GM19324 (cell line): Measurements from ENCODE around the gene SELENOF.
A peak's percentile ranks its signal among the peaks of the same experiment; 100 is the strongest.
"Not testable (repeated sequence)": the region's sequence is repeated elsewhere in the genome, so short reads cannot be mapped to it uniquely, and the experiment has no call there.

Source experiments
- ATAC-seq: cut with Tn5 transposase; IDR thresholded peaks from one replicate; pipeline ENCODE4 v1.9.1; 2021; ENCODE audit warnings: mild to moderate bottlenecking, moderate library complexity; ENCODE audit not compliant: unreplicated experiment, low FRiP score

SELENOF gene

GRCh38 chr1:86922445-86922844 is 8.5 kb upstream of the SELENOF start:
- ATAC-seq: no peak

DNA sequence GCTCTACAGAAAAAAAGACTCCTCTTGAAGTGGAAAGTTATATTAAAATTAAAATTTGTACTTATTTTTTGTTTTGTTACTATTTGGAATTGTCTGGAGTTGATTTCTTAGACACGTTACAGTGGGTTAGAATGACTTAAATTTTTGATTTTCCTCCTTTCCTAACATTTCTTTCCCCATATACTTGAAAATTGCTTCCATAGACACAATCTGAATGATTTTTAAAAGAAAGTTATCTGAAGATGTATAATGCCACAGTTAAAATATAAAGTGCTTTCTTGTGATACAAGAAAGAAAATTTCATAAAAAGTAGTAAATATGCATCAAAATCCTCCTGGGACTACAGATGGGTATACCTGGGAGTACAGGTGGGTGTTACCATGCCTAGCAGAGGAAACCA is 2.8 kb upstream of the SELENOF start:
- ATAC-seq: no peak

GRCh38 chr1:86915737-86916235 is 1.9 kb upstream of the SELENOF start:
- ATAC-seq: no peak

DNA sequence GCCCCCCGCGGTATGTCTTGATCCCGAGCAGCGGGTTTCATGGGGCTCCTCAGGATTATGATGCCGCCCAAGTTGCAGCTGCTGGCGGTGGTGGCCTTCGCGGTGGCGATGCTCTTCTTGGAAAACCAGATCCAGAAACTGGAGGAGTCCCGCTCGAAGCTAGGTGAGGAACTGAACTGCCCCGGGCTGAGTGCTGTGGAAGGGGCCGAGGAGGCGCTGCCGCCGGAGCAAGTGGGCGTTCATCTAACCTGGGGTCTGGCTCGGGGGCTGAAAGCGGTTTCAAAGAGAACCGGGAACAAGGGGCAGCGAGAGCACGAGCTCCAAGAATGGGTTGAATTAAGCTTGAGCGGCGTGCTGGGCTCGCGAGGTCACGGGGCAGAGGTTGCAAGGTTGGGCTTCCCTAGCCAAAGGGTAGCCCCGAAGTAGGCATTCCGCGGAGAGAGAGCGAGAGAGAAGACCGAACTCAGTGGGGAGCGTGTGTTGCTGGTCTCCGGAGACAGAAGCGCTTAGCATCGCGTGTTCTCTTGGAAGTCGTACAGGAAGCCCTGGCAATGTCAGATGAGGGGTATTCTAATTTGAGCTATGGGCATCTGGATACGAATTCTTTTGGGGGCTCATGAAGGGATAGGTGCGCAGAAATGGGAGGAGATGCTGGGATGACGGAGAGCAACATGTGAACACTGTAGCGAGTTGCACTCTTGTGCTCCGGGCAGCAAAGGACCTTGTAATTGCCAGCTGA is 1.2 kb upstream of the SELENOF start:
- peak; percentile 16 for ATAC-seq

DNA sequence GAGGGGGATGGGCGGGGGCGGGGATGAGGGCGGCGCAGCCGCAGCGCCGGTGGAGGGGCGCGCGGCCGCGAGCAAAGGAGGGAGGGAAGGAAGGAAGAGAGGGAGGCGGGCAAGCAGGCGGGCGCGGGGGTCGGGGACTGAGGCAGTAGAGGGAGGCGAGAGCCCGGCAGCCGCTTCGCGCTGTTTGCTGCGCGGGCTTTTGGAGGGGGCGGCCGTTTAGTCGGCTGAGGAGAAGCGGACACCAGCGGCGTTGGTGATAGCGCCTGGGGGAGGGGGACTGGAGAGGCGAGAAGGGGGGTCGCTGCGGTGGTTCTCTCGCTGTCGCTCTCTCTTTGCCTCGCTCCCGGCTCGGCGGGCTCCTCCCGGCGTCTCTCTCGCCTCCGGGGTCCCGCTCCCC is 673 bp upstream of the SELENOF start, which contains the start of gene HS2ST1:
Gene HS2ST1, plus strand, starts transcription at position 35 of the 397 bp plus-strand sequence.
- no peak for ATAC-seq

- no peak for ATAC-seq
These were observed 479 bp downstream of the SELENOF start for GRCh38 chr1:86913399-86913895.

GRCh38 chr1:86912281-86912900 is 1.5 kb downstream of the SELENOF start:
- no peak for ATAC-seq

DNA sequence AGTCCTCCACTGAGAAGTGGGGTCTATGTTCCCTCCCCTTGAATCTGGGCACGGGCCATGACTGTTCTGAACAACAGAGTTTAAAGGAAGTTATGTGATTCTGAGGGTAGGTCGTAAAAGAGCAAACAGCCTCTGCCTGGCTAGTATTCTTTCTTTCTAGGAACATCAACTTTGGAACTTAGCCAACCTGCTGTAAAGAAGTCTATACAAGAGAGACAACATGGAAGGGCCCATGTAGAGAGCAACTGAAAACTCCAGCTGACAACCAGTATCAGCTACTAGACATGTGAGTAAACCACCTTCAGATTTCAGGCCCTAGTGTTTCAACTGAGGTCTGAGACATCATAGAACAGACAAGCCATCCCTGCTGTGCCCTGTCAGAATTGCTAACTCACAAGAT is 7.5 kb downstream of the SELENOF start:
- ATAC-seq: no peak

GRCh38 chr1:86905875-86906274 is 8.1 kb downstream of the SELENOF start:
- ATAC-seq: no peak

GRCh38 chr1:86899401-86899800 is 14.5 kb downstream of the SELENOF start:
- ATAC-seq: not testable (repeated sequence)

GRCh38 chr1:86888327-86888726 is 25.6 kb downstream of the SELENOF start:
- no peak for ATAC-seq

DNA sequence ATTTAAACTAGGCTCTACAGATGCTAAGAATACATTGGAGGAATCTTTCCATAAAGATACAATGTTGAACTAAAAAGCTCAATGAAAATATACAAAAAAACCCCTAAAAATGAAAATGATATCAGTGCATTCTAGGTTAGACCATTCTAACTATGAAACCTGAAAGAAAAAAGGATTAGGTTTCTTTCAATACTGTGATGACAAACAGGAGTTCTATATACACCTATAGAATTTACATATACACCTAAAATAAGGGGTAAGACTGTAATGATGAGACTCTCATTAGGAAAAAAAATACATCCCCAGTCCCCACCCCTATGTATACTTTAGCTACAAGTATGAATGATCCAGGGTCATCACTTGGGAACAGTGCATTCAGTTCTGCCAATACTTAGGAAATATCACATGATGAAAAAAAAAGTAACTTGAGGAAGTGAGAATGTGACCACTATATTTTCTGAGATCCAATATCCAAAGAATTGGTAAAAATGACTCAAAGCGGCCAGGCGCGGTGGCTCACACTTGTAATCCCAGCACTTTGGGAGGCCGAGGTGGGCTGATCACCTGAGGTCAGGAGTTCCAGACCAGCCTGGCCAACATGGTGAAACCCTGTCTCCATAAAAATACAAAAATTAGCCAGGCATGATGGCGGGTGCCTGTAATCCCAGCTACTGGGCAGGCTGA is 26.3 kb downstream of the SELENOF start:
- no peak for ATAC-seq

GRCh38 chr1:86875722-86876121 is 38.2 kb downstream of the SELENOF start:
- ATAC-seq: peak; percentile 77

DNA sequence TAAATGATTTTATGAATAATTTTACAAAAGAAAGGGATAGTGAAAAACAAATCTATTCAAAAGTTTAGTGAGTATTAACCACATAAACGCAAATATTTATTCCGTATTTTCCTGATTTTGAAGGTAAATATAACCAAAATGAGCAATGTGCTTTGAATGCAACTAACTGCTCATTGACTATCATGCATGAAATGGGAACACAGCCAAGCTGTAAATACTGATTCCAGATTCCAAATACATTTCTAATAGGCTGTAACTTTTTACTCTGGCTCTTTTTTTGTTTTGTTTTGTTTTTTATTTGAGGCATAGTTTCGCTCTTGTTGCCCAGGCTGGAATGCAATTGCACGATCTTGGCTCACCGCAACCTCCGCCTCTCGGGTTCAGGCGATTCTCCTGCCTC is 41.8 kb downstream of the SELENOF start:
- no peak for ATAC-seq

DNA sequence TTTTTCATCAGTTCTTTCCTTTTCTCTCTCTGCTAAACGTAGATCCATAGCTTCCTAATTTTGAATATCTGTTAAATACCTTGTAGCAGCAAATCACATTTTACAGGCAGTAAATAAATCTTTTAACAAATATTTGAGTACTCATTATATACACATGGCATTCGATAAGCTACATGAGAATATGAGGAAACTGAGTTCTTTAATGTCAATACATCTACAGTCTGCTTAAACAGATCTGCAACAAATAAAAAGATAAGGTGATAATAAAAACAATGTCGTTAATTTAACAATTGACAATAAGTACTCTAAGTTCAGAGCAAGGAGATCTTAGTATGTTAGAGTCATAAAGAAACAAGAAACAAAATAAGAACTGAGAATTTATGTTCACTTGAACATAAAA is 42.9 kb downstream of the SELENOF start:
- no peak for ATAC-seq

DNA sequence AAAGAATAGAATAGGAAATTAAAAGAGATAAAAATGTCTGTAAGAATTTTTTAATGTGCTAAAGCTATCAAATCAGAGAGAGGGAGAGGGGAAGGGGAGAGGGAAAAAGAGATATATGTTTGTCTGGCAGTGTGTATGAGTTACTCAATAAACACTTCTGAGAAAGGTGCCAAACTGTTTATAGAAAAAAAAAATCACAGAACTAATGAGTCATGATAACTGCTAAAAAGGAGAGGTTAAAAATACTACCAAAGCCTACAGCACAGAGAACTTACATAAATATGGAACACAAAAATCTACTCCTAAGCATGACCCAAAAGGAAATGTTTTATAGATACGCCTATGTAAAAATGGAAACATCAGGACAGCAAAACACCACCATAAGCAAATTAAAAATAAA is 45.4 kb downstream of the SELENOF start:
- ATAC-seq: no peak

DNA sequence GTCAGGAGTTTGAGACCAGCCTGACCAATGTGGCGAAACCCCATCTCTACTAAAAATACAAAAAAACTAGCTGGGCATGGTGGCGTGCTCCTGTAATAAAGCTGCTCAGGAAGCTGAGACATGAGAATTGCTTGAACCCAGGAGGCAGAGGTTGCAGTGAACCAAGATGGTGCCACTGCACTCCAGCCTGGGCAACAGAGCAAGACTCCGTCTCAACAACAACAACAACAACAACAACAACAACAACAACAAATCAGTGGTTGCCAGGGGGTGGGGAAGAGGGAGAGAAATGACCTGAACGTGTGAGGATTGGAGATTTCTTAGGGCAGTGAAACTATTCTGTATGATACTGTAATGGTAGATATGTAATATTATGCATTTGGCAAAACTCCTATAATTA is 46.6 kb downstream of the SELENOF start:
- ATAC-seq: not testable (repeated sequence)

GRCh38 chr1:86866665-86867064 is 47.3 kb downstream of the SELENOF start:
- ATAC-seq: no peak

- peak; percentile 70 for ATAC-seq
These were observed 47.8 kb downstream of the SELENOF start for GRCh38 chr1:86865973-86866637.

GRCh38 chr1:86862920-86863319 is 51.0 kb downstream of the SELENOF start:
- ATAC-seq: no peak

DNA sequence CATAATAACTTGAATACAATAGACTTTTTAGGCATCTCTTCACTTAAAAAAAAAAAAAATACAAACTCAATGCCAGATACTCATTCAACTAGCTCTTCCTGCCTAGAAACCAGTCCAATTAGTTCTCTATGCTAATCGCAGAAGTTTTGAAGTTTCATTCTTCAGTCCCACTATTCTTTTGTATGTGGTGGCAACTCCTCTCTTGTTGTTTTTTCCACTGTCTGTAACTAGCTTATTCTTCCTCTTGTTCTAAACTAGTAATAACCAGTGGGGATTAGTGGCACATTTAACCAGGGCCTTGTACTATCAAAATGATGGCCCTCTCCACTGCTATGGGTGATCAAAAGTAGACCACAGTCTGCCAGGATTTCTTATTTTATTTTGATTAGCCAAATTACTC is 52.5 kb downstream of the SELENOF start:
- ATAC-seq: no peak
